HepG2 (cell line): Measurements from ENCODE around the gene TMEM19. TPM values are rescaled to one million over a fixed set of nuclear protein-coding genes. Genes with fewer than 3 reads are reported as not detected.

Experiments
- CENPX ChIP-seq: sonication (generic); formaldehyde crosslinking; IDR thresholded peaks from 2 replicates; pipeline ENCODE4 v1.9.0; 2021; ENCODE audit warnings: mild to moderate bottlenecking, missing genetic modification reagents, moderate library complexity
- FOSL1 ChIP-seq: sonication (generic); formaldehyde crosslinking; IDR thresholded peaks from 2 replicates; pipeline ENCODE4 v1.9.0; 2021; ENCODE audit warnings: missing genetic modification reagents, borderline replicate concordance
- FOXP1 ChIP-seq, 2 experiments: fragments of 450-650 bp in 1 of 2; IDR thresholded peaks; 2 replicates each; pipeline ENCODE4 v1.6.1; 2017 to 2018; ENCODE audit warnings: antibody characterized with exemption in 1 of 2
- FUBP1 ChIP-seq: sonication (generic); formaldehyde crosslinking; IDR thresholded peaks from 2 replicates; pipeline ENCODE4 v1.5.1; 2020; ENCODE audit warnings: missing genetic modification reagents, mild to moderate bottlenecking, borderline replicate concordance
- HNF1B ChIP-seq: sonication (generic); formaldehyde crosslinking; IDR thresholded peaks from 2 replicates; pipeline ENCODE4 v1.5.1; 2020; ENCODE audit warnings: mild to moderate bottlenecking, moderate library complexity, missing genetic modification reagents
- JARID2 ChIP-seq: sonication (generic); formaldehyde crosslinking; IDR thresholded peaks from 2 replicates; pipeline ENCODE4 v1.8.1; 2023; ENCODE audit warnings: missing genetic modification reagents, inconsistent platforms; ENCODE audit not compliant: insufficient replicate concordance
- NFYC ChIP-seq: IDR thresholded peaks from 2 replicates; pipeline ENCODE4 v1.6.1; 2016; ENCODE audit warnings: missing genetic modification reagents, missing compliant biosample characterization
- SIN3B ChIP-seq: fragments of 150-350 bp; IDR thresholded peaks from 2 replicates; pipeline ENCODE4 v1.6.1; 2014; ENCODE audit warnings: low read length
- SKI ChIP-seq: fragments of 450-650 bp; IDR thresholded peaks from one replicate; pipeline ENCODE4 v1.6.1; 2018; ENCODE audit warnings: mild to moderate bottlenecking; ENCODE audit not compliant: partially characterized antibody
- STAT5B ChIP-seq: sonication (generic); formaldehyde crosslinking; IDR thresholded peaks from 2 replicates; pipeline ENCODE4 v1.4.0; 2020; ENCODE audit warnings: missing genetic modification reagents
- TOE1 ChIP-seq: sonication (generic); formaldehyde crosslinking; IDR thresholded peaks from 2 replicates; pipeline ENCODE4 v1.4.0; 2020; ENCODE audit warnings: mild to moderate bottlenecking, missing genetic modification reagents
- YY1 ChIP-seq: IDR thresholded peaks from 2 replicates; pipeline ENCODE4 v1.6.1; 2011; ENCODE audit warnings: low read length, low read depth, moderate library complexity, mild to moderate bottlenecking; ENCODE audit not compliant: insufficient read depth, insufficient replicate concordance
- ZBTB42 ChIP-seq: sonication (generic); formaldehyde crosslinking; IDR thresholded peaks from 2 replicates; pipeline ENCODE4 v1.5.0; 2020; ENCODE audit warnings: mild to moderate bottlenecking, missing genetic modification reagents
- ZFP37 ChIP-seq: sonication (generic); formaldehyde crosslinking; IDR thresholded peaks from 2 replicates; pipeline ENCODE4 v1.4.0; 2020; ENCODE audit warnings: missing genetic modification reagents, borderline replicate concordance
- ZNF10 ChIP-seq: sonication (generic); formaldehyde crosslinking; IDR thresholded peaks from 2 replicates; pipeline ENCODE4 v1.4.0; 2020; ENCODE audit warnings: mild to moderate bottlenecking, low read depth, missing genetic modification reagents, borderline replicate concordance
- ZNF382 ChIP-seq: sonication (generic); formaldehyde crosslinking; IDR thresholded peaks from 2 replicates; pipeline ENCODE4 v1.5.0; 2020; ENCODE audit warnings: missing genetic modification reagents, mild to moderate bottlenecking, borderline replicate concordance
- ZNF547 ChIP-seq: sonication (generic); formaldehyde crosslinking; IDR thresholded peaks from 2 replicates; pipeline ENCODE4 v1.5.1; 2020; ENCODE audit warnings: mild to moderate bottlenecking, missing genetic modification reagents
- ZNF772 ChIP-seq: sonication (generic); formaldehyde crosslinking; IDR thresholded peaks from 2 replicates; pipeline ENCODE4 v1.5.0; 2020; ENCODE audit warnings: mild to moderate bottlenecking, missing genetic modification reagents
- ZSCAN29 ChIP-seq: sonication (generic); formaldehyde crosslinking; conservative IDR thresholded peaks from 2 replicates; pipeline ENCODE4 v1.4.0; 2020; ENCODE audit warnings: mild to moderate bottlenecking, missing genetic modification reagents
- polyA plus RNA-seq, 8 experiments: library from polyadenylated mRNA; depleted of rRNA in 3 of 8; stranded (reverse) in 7 of 8; unstranded in 1 of 8; fragments of >200 nt; fragmentation: Illumina TruSeq in 4 of 8; extraction: Trizol in 4 of 8; gene quantifications; 2 replicates each; pipeline versions ENCODE4 v1.2.1 to v1.2.3, GENCODE V29; 2011 to 2016; ENCODE audit warnings: low read depth in 4 of 8, missing spikeins in 1 of 8, mixed read lengths in 1 of 8; ENCODE audit not compliant: insufficient read depth in 1 of 8
- total RNA-seq, 5 experiments: library from RNA; depleted of rRNA; stranded (reverse); fragments of >200 nt; fragmentation: Illumina TruSeq; extraction: Trizol; gene quantifications; 2 replicates each; pipeline ENCODE4 v1.2.3, GENCODE V29; 2016; ENCODE audit warnings: low read depth in 1 of 5
- TF ChIP-seq, protein P1 (sequence below): IDR thresholded peaks from 2 replicates; pipeline ENCODE4 v1.6.1; 2016; ENCODE audit warnings: low read depth, control low read depth
- TF ChIP-seq, protein P2 (sequence below): sonication (generic); formaldehyde crosslinking; conservative IDR thresholded peaks from 2 replicates; pipeline ENCODE4 v1.8.0; 2022; ENCODE audit warnings: mild to moderate bottlenecking, moderate library complexity, missing genetic modification reagents

TMEM19 gene
- total and polyA plus RNA-seq, 2 of the 13 experiments (the other 11 are each of a cell fraction or from before 2014, with no cell fraction given): 16.9 to 22.5 TPM

GRCh38 chr12:71685914-71686657, at the start of gene TMEM19 (continued):
- no peak for TF ChIP-seq FOSL1 (CRISPR knock-in tag)
- no peak for TF ChIP-seq ZNF382
- TF ChIP-seq SIN3B: no peak
- TF ChIP-seq STAT5B: 0 out of 2 replicates have a peak, but pooled peaks have one; percentile 16
- no peak for TF ChIP-seq CENPX (CRISPR knock-in tag)
- TF ChIP-seq ZFP37 (CRISPR knock-in tag): 0 out of 2 replicates have a peak, but pooled peaks have one; percentile 49
- TF ChIP-seq NFYC (CRISPR knock-in tag): peak; percentile 74
- TF ChIP-seq, protein P1, sequence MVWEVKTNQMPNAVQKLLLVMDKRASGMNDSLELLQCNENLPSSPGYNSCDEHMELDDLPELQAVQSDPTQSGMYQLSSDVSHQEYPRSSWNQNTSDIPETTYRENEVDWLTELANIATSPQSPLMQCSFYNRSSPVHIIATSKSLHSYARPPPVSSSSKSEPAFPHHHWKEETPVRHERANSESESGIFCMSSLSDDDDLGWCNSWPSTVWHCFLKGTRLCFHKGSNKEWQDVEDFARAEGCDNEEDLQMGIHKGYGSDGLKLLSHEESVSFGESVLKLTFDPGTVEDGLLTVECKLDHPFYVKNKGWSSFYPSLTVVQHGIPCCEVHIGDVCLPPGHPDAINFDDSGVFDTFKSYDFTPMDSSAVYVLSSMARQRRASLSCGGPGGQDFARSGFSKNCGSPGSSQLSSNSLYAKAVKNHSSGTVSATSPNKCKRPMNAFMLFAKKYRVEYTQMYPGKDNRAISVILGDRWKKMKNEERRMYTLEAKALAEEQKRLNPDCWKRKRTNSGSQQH: peak; percentile 93
- peak; percentile 95 for TF ChIP-seq SKI
- TF ChIP-seq ZNF547 (CRISPR knock-in tag): peak; percentile 86
- TF ChIP-seq FUBP1 (CRISPR knock-in tag): no peak
- no peak for TF ChIP-seq JARID2
- TF ChIP-seq, protein P2, sequence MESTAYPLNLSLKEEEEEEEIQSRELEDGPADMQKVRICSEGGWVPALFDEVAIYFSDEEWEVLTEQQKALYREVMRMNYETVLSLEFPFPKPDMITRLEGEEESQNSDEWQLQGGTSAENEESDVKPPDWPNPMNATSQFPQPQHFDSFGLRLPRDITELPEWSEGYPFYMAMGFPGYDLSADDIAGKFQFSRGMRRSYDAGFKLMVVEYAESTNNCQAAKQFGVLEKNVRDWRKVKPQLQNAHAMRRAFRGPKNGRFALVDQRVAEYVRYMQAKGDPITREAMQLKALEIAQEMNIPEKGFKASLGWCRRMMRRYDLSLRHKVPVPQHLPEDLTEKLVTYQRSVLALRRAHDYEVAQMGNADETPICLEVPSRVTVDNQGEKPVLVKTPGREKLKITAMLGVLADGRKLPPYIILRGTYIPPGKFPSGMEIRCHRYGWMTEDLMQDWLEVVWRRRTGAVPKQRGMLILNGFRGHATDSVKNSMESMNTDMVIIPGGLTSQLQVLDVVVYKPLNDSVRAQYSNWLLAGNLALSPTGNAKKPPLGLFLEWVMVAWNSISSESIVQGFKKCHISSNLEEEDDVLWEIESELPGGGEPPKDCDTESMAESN: peak; percentile 82
- TF ChIP-seq FOXP1 (IDR thresholded peaks at IDR 0.05): no peak
- TF ChIP-seq FOXP1 (CRISPR knock-in tag; IDR thresholded peaks at IDR 0.05): peak; percentile 14; the same call in 1 of the 2 replicates
- no peak for TF ChIP-seq ZNF10 (CRISPR knock-in tag)
- 0 out of 2 replicates have a peak, but pooled peaks have one; percentile 21 for TF ChIP-seq ZSCAN29 (CRISPR knock-in tag)
- TF ChIP-seq ZBTB42 (CRISPR knock-in tag): 0 out of 2 replicates have a peak, but pooled peaks have one; percentile 72
- TF ChIP-seq ZNF772 (CRISPR knock-in tag): peak; percentile 46; the same call in 1 of the 2 replicates
- TF ChIP-seq HNF1B (CRISPR knock-in tag): peak; percentile 87
- TF ChIP-seq TOE1 (CRISPR knock-in tag): no peak
- peak; percentile 46 for TF ChIP-seq YY1
